GM23248 (cell line): ENCODE measurements around the gene NDUFA13.

Source experiments
- EZH2 ChIP-seq: fragments of 200-600 bp; sonication (generic); IDR thresholded peaks from 2 replicates; pipeline ENCODE4 v1.6.1; 2018; ENCODE audit warnings: antibody characterized with exemption, mild to moderate bottlenecking; ENCODE audit not compliant: insufficient read depth, poor library complexity, severe bottlenecking
- EZH2phosphoT487 ChIP-seq: fragments of 200-600 bp; sonication (generic); IDR thresholded peaks from 2 replicates; pipeline ENCODE4 v1.6.1; 2018; ENCODE audit warnings: antibody characterized with exemption, moderate library complexity, mild to moderate bottlenecking, low read depth; ENCODE audit not compliant: insufficient read depth

GRCh38 chr19:19524053-19524452, 8.0 kb downstream of the NDUFA13 start:
- TF ChIP-seq EZH2phosphoT487 (no peak), EZH2 (no peak)
